ENCODE data around the gene FN1. TPM values are rescaled to one million over a fixed set of nuclear protein-coding genes. Genes with fewer than 3 reads are reported as not detected.
"Not testable (repeated sequence)": the region's sequence is repeated elsewhere in the genome, so short reads cannot be mapped to it uniquely, and the experiment has no call there.

FN1 gene
- total RNA-seq, 4 donors from 2014 or later = 89.1 to 312 (median 156) TPM

DNA sequence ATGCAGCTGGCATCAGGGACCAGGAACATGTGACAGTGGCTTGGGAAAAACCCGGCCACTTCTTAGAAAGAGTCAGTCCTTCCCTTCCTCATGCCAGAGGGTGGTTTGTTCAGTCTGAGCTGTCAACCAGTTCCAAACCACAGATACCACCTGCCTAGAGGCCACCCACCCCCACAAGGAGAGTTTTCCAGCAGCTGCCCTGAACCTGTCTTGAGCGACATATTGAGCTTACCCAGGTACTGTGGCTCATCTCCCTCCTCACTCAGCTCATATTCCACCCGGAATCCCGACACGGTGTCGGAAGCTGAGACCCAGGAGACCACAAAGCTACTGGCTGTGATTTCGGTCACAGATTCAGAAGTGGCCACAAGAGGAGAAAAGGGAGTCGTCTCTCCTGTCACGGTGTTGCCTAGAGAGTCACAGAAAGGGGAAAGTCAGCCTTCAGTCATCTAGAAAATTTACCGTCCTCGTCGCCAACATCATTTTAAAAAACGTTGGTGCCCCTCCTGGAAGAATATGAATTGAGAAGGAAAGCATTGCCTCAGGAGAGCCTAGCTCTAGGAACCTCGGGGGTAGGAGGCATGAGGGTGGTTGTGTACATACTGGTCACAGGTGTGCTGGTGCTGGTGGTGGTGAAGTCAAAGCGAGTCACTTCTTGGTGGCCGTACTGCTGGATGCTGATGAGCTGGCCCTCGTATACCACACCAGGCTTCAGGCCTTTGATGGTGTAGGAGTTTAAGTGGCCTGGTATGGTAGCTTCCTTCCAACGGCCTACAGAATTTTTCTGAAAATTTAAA, 26.3 kb downstream of the FN1 start:
- H3K4me3 ChIP-seq (replicated peaks in 1 of 3) = no peak overlapping the region
- DNase-seq = no peak
- H3K27ac ChIP-seq = no peak overlapping the region
- no peaks in the 10 kb centered on the region for H3K36me3 ChIP-seq
- intact Hi-C loops (cut with DNase I) = no loop called here
- H3K27me3 ChIP-seq = no peaks in the 10 kb centered on the region
- 87 to 92% methylated on average over 18 of the region's 18 CpGs for WGBS, 2 donors
- H3K9me3 ChIP-seq = no peaks in the 10 kb centered on the region
- H3K4me1 ChIP-seq = no peaks in the 10 kb centered on the region
- no peak for TF ChIP-seq POLR2A (IDR thresholded peaks at IDR 0.05)
- TF ChIP-seq, protein P1, sequence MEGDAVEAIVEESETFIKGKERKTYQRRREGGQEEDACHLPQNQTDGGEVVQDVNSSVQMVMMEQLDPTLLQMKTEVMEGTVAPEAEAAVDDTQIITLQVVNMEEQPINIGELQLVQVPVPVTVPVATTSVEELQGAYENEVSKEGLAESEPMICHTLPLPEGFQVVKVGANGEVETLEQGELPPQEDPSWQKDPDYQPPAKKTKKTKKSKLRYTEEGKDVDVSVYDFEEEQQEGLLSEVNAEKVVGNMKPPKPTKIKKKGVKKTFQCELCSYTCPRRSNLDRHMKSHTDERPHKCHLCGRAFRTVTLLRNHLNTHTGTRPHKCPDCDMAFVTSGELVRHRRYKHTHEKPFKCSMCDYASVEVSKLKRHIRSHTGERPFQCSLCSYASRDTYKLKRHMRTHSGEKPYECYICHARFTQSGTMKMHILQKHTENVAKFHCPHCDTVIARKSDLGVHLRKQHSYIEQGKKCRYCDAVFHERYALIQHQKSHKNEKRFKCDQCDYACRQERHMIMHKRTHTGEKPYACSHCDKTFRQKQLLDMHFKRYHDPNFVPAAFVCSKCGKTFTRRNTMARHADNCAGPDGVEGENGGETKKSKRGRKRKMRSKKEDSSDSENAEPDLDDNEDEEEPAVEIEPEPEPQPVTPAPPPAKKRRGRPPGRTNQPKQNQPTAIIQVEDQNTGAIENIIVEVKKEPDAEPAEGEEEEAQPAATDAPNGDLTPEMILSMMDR (IDR thresholded peaks at IDR 0.05) = no peak

DNA sequence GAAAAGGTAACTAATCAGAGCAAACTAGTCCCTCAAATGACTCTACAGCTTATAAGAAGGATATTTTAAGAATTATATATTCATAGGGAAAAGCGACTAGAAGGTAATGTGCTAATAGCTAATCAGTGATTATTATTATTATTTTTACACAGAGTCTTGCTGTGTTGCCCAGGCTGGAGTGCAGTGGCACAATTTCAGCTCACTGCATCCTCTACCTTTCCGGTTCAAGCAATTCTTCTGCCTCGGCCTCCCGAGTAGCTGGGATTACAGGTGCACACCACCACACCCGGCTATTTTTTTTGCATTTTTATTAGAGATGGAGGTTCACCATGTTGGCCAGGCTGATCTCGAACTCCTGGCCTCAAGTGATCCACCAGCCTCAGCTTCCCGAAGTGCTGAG, 27.4 kb downstream of the FN1 start:
- WGBS, 2 donors = 81 to 96% methylated on average over 7 of the region's 7 CpGs
- DNase-seq; intact Hi-C loops (cut with DNase I); H3K9me3 ChIP-seq; H3K4me3 ChIP-seq (replicated peaks in 1 of 3); H3K4me1 ChIP-seq; H3K27me3 ChIP-seq; H3K36me3 ChIP-seq; H3K27ac ChIP-seq: not testable (repeated sequence)

DNA sequence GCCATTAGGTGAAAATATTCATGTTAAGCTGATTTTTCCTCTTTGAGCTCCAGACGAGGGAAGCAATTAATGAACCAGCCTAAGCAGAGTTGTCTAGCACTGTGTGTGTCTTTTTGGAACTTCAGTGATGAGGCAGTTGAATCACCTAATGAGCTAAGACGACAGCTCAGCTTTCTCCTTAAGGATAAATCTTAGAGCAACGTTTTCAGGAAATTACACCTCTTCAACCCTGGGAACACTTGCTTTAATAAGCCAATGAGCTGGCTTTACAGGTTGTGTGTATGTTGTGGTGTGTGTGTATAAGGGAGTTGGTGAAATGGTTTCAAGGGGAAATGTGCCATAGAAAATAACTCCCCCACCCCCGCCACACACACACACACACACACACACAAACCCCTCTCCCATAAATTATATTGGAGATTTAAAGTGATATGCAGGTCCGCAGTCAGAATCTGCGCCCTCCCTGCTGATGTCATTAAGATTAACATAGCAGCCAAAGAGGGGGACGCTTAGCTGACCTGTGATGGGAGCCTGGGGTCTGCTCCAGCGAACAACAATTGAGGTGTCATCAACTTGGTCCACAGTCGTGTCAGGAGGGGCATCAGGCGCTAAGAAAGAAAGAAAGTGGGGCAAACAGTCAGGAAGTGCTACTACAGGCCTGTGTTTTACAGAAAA, 28.1 kb downstream of the FN1 start:
- intact Hi-C loops (cut with DNase I) = no loop called here
- Histone ChIP-seq H3K27ac (no peak overlapping the region), H3K27me3 (no peaks in the 10 kb centered on the region), H3K9me3 (no peaks in the 10 kb centered on the region), H3K4me1 (no peaks in the 10 kb centered on the region), H3K36me3 (no peaks in the 10 kb centered on the region), H3K4me3 (replicated peaks in 1 of 3) (no peak overlapping the region)
- DNase-seq = no peak
- TF ChIP-seq, protein P1 (IDR thresholded peaks at IDR 0.05) = no peak
- no peak for TF ChIP-seq POLR2A (IDR thresholded peaks at IDR 0.05)
- 76 to 82% methylated on average over 9 of the region's 10 CpGs for WGBS, 2 donors

DNA sequence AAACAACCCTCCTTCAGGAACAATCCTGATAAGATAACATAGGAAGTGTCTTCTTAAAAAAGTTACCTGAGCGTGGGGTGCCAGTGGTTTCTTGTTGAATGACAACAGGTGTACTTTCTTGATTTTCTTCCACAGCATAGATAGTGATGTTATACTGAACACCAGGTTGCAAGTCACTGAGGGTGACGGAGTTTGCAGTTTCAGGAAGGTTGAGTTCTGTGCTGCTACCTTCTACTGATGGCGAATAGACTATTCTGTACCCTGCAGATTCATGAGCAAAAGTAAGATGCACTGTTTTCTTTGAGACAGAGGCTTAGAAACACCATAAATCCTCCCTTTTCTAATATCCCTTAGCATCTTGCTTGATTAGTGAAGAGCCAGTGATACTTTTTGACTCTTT, 28.8 kb downstream of the FN1 start:
- Histone ChIP-seq H3K36me3 (no peaks in the 10 kb centered on the region), H3K4me1 (no peaks in the 10 kb centered on the region), H3K4me3 (replicated peaks in 1 of 3) (no peak overlapping the region), H3K27ac (no peak overlapping the region), H3K27me3 (no peaks in the 10 kb centered on the region), H3K9me3 (no peaks in the 10 kb centered on the region)
- TF ChIP-seq POLR2A (IDR thresholded peaks at IDR 0.05) = no peak
- TF ChIP-seq, protein P1 (IDR thresholded peaks at IDR 0.05) = no peak
- WGBS, 2 donors = 92 to 97% methylated on average over 3 of the region's 3 CpGs
- DNase-seq = no peak
- intact Hi-C loops (cut with DNase I) = no loop called here

GRCh38 chr2:215405722-215406581, 29.9 kb downstream of the FN1 start:
- no peak for DNase-seq
- Histone ChIP-seq H3K27ac (no peak overlapping the region), H3K36me3 (no peaks in the 10 kb centered on the region), H3K4me3 (replicated peaks in 1 of 3) (no peak overlapping the region), H3K27me3 (no peaks in the 10 kb centered on the region), H3K9me3 (no peaks in the 10 kb centered on the region), H3K4me1 (no peaks in the 10 kb centered on the region)
- intact Hi-C loops (cut with DNase I) = no loop called here
- TF ChIP-seq, protein P1 (IDR thresholded peaks at IDR 0.05) = no peak
- TF ChIP-seq POLR2A (IDR thresholded peaks at IDR 0.05) = no peak
- 88 to 95% methylated on average over 8 to 11 of the region's 11 CpGs for WGBS, 2 donors

Measured in thyroid gland (tissue), 4 donors.